Measurements from ENCODE around the gene FAT2.

FAT2 gene

DNA sequence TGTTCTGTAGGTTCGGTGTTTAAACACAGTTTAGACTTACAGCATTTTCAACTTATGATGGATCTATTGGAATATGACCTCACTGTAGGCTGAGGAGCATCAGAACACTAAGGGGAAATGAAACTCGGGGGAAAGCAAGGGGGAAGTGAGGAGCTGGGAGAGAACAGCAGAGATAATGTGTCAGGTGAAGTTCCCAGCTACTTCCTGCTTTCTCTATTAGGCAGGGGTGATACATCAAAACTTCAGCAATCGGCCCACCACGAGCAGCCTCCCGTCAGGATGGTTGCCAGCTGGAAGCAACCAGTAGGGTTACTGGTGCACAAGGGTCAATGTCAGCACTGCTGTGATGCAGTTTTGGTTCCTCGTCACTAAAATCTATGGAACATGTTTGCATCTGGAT lies 34.3 kb downstream of the FAT2 start:
- DNase-seq = peak in 6 of 56 donors; percentile 5 to 34 (median 16)

GRCh38 chr5:151555760-151556576 lies 35.2 kb downstream of the FAT2 start:
- no peak for DNase-seq

DNA sequence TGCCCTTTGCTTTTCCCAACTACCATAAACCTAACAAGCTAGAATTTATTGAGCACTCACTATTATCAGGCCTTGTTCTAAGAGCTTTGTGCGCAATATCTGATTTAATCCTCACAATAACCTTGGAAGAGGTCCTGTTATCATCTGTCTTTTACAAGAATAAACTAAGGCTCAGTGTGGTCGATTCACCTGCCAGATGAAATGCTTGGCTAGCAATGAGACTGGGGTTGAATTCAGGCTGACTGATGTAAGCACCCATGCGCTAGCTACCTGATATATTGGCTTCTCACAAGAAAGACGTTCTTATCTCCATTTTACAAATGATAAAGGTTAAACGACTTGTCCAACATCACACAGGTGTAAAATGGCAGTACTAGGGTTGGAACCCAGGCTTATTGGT lies 37.4 kb downstream of the FAT2 start:
- no peak for DNase-seq

- no peak for DNase-seq
These were observed 37.9 kb downstream of the FAT2 start for GRCh38 chr5:151553130-151553670.

GRCh38 chr5:151551985-151552384 lies 39.1 kb downstream of the FAT2 start:
- DNase-seq = no peak

DNA sequence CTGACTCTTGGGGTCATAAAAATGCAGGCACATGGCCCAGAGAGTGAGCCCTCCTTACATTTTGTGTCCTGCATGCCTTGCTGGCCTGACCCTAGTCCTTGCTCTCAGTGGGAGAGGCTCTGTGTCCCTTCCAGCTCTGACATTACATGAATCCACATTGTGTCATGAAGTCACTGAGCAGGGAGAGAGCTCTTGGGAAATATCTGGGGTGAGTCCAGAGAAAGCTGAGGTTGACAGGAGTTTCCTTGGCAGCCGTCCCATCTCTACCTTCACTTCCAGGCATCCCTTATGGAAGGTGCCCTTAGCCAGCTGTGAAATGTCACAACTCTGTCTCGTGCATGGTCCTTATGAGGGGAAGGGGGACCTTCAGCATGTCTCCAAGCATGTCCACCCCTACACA lies 41.0 kb downstream of the FAT2 start:
- DNase-seq = no peak

GRCh38 chr5:151549713-151550112 lies 41.4 kb downstream of the FAT2 start:
- DNase-seq = no peak

DNA sequence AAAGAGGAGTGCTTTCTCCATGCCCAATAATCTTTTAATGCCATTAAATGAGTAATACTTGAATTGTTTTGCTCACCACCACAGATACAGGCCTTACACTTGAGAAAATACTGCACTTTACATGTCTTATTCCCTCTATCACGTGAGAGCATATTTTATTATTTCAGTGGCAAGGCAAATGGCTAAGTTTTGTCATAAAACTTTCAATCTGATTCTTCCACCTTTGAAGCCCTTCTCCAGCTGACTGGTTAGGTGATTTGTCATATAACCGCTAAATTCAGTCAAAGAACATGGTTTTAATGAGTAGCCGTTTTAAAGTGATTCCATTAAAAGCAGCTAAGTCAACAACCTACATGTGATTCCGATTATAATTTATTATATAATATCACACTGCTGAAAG lies 43.8 kb downstream of the FAT2 start:
- no peak for DNase-seq

GRCh38 chr5:151541571-151541970 lies 49.6 kb downstream of the FAT2 start:
- DNase-seq = no peak
